Thymus (tissue), 11 donors: ENCODE data around the gene TBX18. TPM values are rescaled to one million over a fixed set of nuclear protein-coding genes. Genes with fewer than 3 reads are reported as not detected.

Experiments
- DNase-seq, 9 donors: peaks; one replicate each; pipeline ENCODE4 v3.0.0-alpha.2; 2013; ENCODE audit warnings: low spot score in 9 of 9, low read depth in 6 of 9, missing footprints in 1 of 9
- H3K27ac ChIP-seq, 2 donors: one replicate each; pipeline ENCODE4 v1.5.1; 2013; ENCODE audit warnings: control low read depth in 1 of 2, low read depth in 1 of 2, low read length in 1 of 2, mild to moderate bottlenecking in 1 of 2, moderate library complexity in 1 of 2
- H3K27me3 ChIP-seq, 2 donors: one replicate each; pipeline ENCODE4 v1.5.1; 2013; ENCODE audit warnings: low read length in 1 of 2; ENCODE audit not compliant: control insufficient read depth in 2 of 2, insufficient read depth in 1 of 2
- H3K36me3 ChIP-seq, 2 donors: one replicate each; pipeline ENCODE4 v1.5.1; 2013; ENCODE audit warnings: low read length in 1 of 2, mild to moderate bottlenecking in 1 of 2, moderate library complexity in 1 of 2; ENCODE audit not compliant: control insufficient read depth in 2 of 2, insufficient read depth in 2 of 2
- H3K4me1 ChIP-seq, 2 donors: one replicate each; pipeline ENCODE4 v1.5.1; 2013; ENCODE audit warnings: low read length in 2 of 2; ENCODE audit not compliant: control insufficient read depth in 2 of 2, insufficient read depth in 2 of 2
- H3K4me3 ChIP-seq, 2 donors: one replicate each; pipeline ENCODE4 v1.5.1; 2013; ENCODE audit warnings: low read length in 2 of 2, control low read depth in 1 of 2, mild to moderate bottlenecking in 1 of 2
- H3K9me3 ChIP-seq, 2 donors: one replicate each; pipeline ENCODE4 v1.5.1; 2013; ENCODE audit warnings: low read length in 1 of 2, mild to moderate bottlenecking in 1 of 2; ENCODE audit not compliant: control insufficient read depth in 2 of 2, insufficient read depth in 1 of 2
- WGBS: extraction: QIAGEN DNeasy Blood & Tissue Kit; methylation state at CpG from one replicate; pipeline ENCODE4 v1.1.7; 2013; 5-methylcytosine and 5-hydroxymethylcytosine counted together
- polyA plus RNA-seq: library from polyadenylated mRNA; stranded (reverse); fragments of 200-250 nt; gene quantifications from one replicate; pipeline ENCODE4 v1.2.3, GENCODE V29; 2013
- total RNA-seq: library from RNA; stranded (reverse); fragments of 120-200 nt; gene quantifications from one replicate; pipeline ENCODE4 v1.2.4, GENCODE V29; 2013
- donor health status: healthy.

TBX18 gene
- total and polyA plus RNA-seq, 2 donors, result 0.90 to 1.3 TPM

- H3K4me1 ChIP-seq, result no peaks in the 10 kb centered on the region
- no peaks in the 10 kb centered on the region for H3K9me3 ChIP-seq
- no peak overlapping the region for H3K4me3 ChIP-seq
- DNase-seq, result no peak
- H3K27me3 ChIP-seq, result no peaks in the 10 kb centered on the region
- no peak overlapping the region for H3K27ac ChIP-seq
- H3K36me3 ChIP-seq, result no peaks in the 10 kb centered on the region
- WGBS, result 90% methylated on average over 3 of the region's 3 CpGs
Observed at GRCh38 chr6:84652356-84653026, 111.9 kb downstream of the TBX18 start.

GRCh38 chr6:84651583-84651982 lies 112.8 kb downstream of the TBX18 start:
- no peak for DNase-seq
- H3K36me3 ChIP-seq, result no peaks in the 10 kb centered on the region
- 89% methylated on average over 1 of the region's 1 CpG for WGBS
- no peaks in the 10 kb centered on the region for H3K4me1 ChIP-seq
- H3K9me3 ChIP-seq, result no peaks in the 10 kb centered on the region
- no peak overlapping the region for H3K4me3 ChIP-seq
- H3K27me3 ChIP-seq, result no peaks in the 10 kb centered on the region
- H3K27ac ChIP-seq, result no peak overlapping the region

GRCh38 chr6:84648444-84648843 lies 116.0 kb downstream of the TBX18 start:
- Histone ChIP-seq H3K36me3 (no peaks in the 10 kb centered on the region), H3K27me3 (no peaks in the 10 kb centered on the region), H3K4me1 (no peaks in the 10 kb centered on the region), H3K9me3 (no peaks in the 10 kb centered on the region), H3K4me3 (no peak overlapping the region), H3K27ac (no peak overlapping the region)
- no peak for DNase-seq

- no peaks in the 10 kb centered on the region for H3K36me3 ChIP-seq
- no peak overlapping the region for H3K4me3 ChIP-seq
- DNase-seq, result no peak
- no peak overlapping the region for H3K27ac ChIP-seq
- H3K27me3 ChIP-seq, result no peaks in the 10 kb centered on the region
- 50% methylated on average over 4 of the region's 4 CpGs for WGBS
- H3K4me1 ChIP-seq, result no peaks in the 10 kb centered on the region
- no peaks in the 10 kb centered on the region for H3K9me3 ChIP-seq
Observed at GRCh38 chr6:84645563-84646266, 118.7 kb downstream of the TBX18 start.

GRCh38 chr6:84645000-84645399 lies 119.4 kb downstream of the TBX18 start:
- H3K27me3 ChIP-seq, result no peaks in the 10 kb centered on the region
- no peak for DNase-seq
- no peaks in the 10 kb centered on the region for H3K4me1 ChIP-seq
- no peak overlapping the region for H3K4me3 ChIP-seq
- no peak overlapping the region for H3K27ac ChIP-seq
- no peaks in the 10 kb centered on the region for H3K36me3 ChIP-seq
- H3K9me3 ChIP-seq, result no peaks in the 10 kb centered on the region

GRCh38 chr6:84643778-84644177 lies 120.6 kb downstream of the TBX18 start:
- Histone ChIP-seq H3K27me3 (no peaks in the 10 kb centered on the region), H3K4me1 (no peaks in the 10 kb centered on the region), H3K36me3 (no peaks in the 10 kb centered on the region), H3K27ac (no peak overlapping the region), H3K4me3 (no peak overlapping the region), H3K9me3 (no peaks in the 10 kb centered on the region)
- no peak for DNase-seq
- WGBS, result 43% methylated on average over 3 of the region's 3 CpGs

- 83% methylated on average over 4 of the region's 4 CpGs for WGBS
- no peak for DNase-seq
- Histone ChIP-seq H3K36me3 (no peaks in the 10 kb centered on the region), H3K4me1 (no peaks in the 10 kb centered on the region), H3K4me3 (no peak overlapping the region), H3K9me3 (no peaks in the 10 kb centered on the region), H3K27me3 (no peaks in the 10 kb centered on the region), H3K27ac (no peak overlapping the region)
Observed at GRCh38 chr6:84641076-84641475, 123.3 kb downstream of the TBX18 start.

- H3K4me1 ChIP-seq, result no peaks in the 10 kb centered on the region
- 89% methylated on average over 3 of the region's 3 CpGs for WGBS
- H3K9me3 ChIP-seq, result no peaks in the 10 kb centered on the region
- no peaks in the 10 kb centered on the region for H3K36me3 ChIP-seq
- H3K27ac ChIP-seq, result no peak overlapping the region
- H3K27me3 ChIP-seq, result no peaks in the 10 kb centered on the region
- no peak overlapping the region for H3K4me3 ChIP-seq
- DNase-seq, result no peak
Observed at GRCh38 chr6:84639396-84639795, 125.0 kb downstream of the TBX18 start.

- H3K36me3 ChIP-seq, result no peaks in the 10 kb centered on the region
- H3K27ac ChIP-seq, result no peak overlapping the region
- 89% methylated on average over 3 of the region's 3 CpGs for WGBS
Observed at GRCh38 chr6:84638286-84638685, 126.1 kb downstream of the TBX18 start.

More at GRCh38 chr6:84638286-84638685, 126.1 kb downstream of the TBX18 start:
- Histone ChIP-seq H3K4me3 (no peak overlapping the region), H3K27me3 (no peaks in the 10 kb centered on the region), H3K9me3 (no peaks in the 10 kb centered on the region), H3K4me1 (no peaks in the 10 kb centered on the region)
- no peak for DNase-seq
